ENCODE data around the gene EAF1. TPM values are rescaled to one million over a fixed set of nuclear protein-coding genes. Genes with fewer than 3 reads are reported as not detected.
"Not testable (repeated sequence)": the region's sequence is repeated elsewhere in the genome, so short reads cannot be mapped to it uniquely, and the experiment has no call there.

The EAF1 gene
- total and polyA plus RNA-seq, 9 donors = 7.2 to 17.4 (median 14.0) TPM

DNA sequence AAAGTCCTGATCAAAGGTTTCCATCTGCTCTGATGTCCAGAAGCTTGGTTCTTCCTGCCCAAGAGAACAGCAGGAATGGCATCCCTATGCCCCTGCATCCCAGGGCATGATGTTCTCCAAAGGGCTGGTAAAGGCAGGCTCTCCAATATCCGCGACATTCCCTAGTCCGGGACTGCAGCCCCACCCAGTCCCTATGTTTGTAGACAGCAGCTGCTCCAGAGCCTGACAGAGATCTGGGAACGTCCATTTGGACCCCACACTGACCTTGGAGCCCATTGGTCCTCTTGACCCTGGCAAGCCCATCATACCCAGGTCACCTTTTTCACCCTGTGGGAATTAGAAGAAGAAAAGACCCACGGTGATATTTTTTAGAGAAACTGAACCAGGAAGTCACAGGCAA is 47.8 kb downstream of the EAF1 start:
- Histone ChIP-seq H3K4me3 (ENCODE audit: low read length) (no peak overlapping the region), H3K27ac (ENCODE audit: low read length) (no peak overlapping the region), H3K4me1 (ENCODE audit: control insufficient read depth, insufficient read depth, low read length) (peaks cover 22% of the 10 kb centered on the region), H3K27me3 (ENCODE audit: control insufficient read depth, insufficient read depth, low read length) (no peaks in the 10 kb centered on the region), H3K9me3 (replicated peaks; ENCODE audit: control insufficient read depth, low read depth, low read length) (no peaks in the 10 kb centered on the region), H3K36me3 (ENCODE audit: control insufficient read depth, insufficient read depth, low read length) (peaks cover 6% of the 10 kb centered on the region)
- WGBS (ENCODE audit: insufficient coverage) = 54% methylated on average over 3 of the region's 5 CpGs
- DNase-seq = no peak

DNA sequence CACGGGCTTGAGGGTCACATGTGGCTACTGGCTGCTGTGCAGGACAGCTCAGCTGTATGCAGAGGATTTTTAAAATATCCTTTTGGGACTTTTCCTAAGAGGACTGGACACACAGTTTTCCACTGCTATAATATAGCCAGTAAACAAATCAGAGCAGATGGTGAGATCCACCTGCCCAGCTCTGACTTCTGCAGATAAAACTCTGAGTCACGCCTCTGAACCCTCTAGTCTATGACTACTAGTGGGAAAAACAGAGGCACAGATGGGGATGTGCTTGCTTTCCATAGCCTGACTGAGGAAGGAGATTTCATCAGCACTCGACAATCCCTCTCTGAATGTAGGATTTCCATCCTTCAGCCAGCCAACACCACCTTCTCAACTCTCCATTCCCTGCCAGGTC is 49.0 kb downstream of the EAF1 start:
- H3K27ac ChIP-seq (ENCODE audit: low read length) = peak overlapping the region; percentile 42

DNA sequence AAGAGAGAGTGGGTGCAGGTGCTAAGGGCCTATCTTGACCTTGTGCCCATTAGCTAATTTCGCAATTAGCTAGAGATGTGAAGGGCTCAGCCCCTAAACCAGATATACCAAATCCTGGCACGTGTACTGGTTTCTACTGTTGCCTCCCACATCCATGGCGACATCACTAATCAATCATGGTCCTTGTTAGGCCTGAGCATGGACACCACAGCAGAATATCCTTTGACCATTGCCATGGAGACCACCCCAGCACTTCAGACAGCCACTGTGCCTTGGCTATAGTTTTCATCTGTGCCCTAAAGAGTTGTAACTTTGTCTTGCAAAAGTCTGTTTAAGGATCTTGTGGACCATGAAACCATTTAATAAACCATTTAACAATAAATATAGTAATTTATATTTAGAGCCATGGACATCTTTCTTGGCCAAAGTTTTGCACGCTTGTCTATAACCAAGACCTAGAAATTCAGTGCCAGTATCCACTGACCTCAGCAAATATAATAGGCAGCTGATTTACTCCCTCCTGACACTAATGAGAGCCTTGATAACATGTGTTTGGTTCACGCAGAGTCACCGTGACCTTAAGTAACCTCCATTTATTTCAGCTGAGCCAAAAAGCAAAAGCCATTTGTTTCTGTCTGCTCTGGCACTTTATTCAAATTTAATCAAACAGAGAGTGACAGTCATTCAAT is 50.7 kb downstream of the EAF1 start:
- Histone ChIP-seq H3K9me3 (replicated peaks; ENCODE audit: control insufficient read depth, low read depth, low read length) (no peaks in the 10 kb centered on the region), H3K4me3 (ENCODE audit: low read length) (no peak overlapping the region), H3K27me3 (ENCODE audit: control insufficient read depth, insufficient read depth, low read length) (no peaks in the 10 kb centered on the region), H3K36me3 (ENCODE audit: control insufficient read depth, insufficient read depth, low read length) (peaks cover 3% of the 10 kb centered on the region), H3K27ac (ENCODE audit: low read length) (no peak overlapping the region), H3K4me1 (ENCODE audit: control insufficient read depth, insufficient read depth, low read length) (peaks cover 22% of the 10 kb centered on the region)
- peak; percentile 28 for DNase-seq
- WGBS (ENCODE audit: insufficient coverage) = 58% methylated on average over 4 of the region's 6 CpGs

More for the DNA sequence above, 49.0 kb downstream of the EAF1 start:
- H3K9me3 ChIP-seq (replicated peaks; ENCODE audit: control insufficient read depth, low read depth, low read length) = no peaks in the 10 kb centered on the region
- no CpG with 5 or more reads among the region's 3 CpGs for WGBS (ENCODE audit: insufficient coverage)
- H3K4me1 ChIP-seq (ENCODE audit: control insufficient read depth, insufficient read depth, low read length) = peaks cover 22% of the 10 kb centered on the region
- DNase-seq = peak; percentile 87
- no peaks in the 10 kb centered on the region for H3K27me3 ChIP-seq (ENCODE audit: control insufficient read depth, insufficient read depth, low read length)
- H3K36me3 ChIP-seq (ENCODE audit: control insufficient read depth, insufficient read depth, low read length) = peaks cover 3% of the 10 kb centered on the region
- H3K4me3 ChIP-seq (ENCODE audit: low read length) = no peak overlapping the region

DNA sequence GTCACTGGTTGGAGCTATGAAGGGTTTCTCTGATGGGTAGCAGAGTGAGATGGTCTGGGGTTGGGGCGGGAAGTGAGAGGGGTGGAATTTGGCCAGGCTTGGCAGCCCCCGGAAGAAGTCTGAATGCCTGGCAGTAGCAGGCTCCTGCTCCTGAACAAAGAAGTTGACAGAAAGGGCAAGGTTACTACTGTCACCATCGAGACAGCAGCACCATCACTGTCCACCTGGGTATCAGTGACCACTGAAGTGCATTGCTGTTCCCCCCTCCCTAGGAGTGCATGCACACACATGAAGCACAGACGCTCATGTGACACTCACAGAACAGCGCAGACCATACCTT is 51.2 kb downstream of the EAF1 start:
- H3K27me3 ChIP-seq (ENCODE audit: control insufficient read depth, insufficient read depth, low read length) = no peaks in the 10 kb centered on the region
- H3K27ac ChIP-seq (ENCODE audit: low read length) = no peak overlapping the region
- H3K4me1 ChIP-seq (ENCODE audit: control insufficient read depth, insufficient read depth, low read length) = peaks cover 22% of the 10 kb centered on the region
- H3K36me3 ChIP-seq (ENCODE audit: control insufficient read depth, insufficient read depth, low read length) = peaks cover 3% of the 10 kb centered on the region
- H3K9me3 ChIP-seq (replicated peaks; ENCODE audit: control insufficient read depth, low read depth, low read length) = no peaks in the 10 kb centered on the region
- DNase-seq = no peak
- no peak overlapping the region for H3K4me3 ChIP-seq (ENCODE audit: low read length)
- WGBS (ENCODE audit: insufficient coverage) = 74% methylated on average over 2 of the region's 5 CpGs

DNA sequence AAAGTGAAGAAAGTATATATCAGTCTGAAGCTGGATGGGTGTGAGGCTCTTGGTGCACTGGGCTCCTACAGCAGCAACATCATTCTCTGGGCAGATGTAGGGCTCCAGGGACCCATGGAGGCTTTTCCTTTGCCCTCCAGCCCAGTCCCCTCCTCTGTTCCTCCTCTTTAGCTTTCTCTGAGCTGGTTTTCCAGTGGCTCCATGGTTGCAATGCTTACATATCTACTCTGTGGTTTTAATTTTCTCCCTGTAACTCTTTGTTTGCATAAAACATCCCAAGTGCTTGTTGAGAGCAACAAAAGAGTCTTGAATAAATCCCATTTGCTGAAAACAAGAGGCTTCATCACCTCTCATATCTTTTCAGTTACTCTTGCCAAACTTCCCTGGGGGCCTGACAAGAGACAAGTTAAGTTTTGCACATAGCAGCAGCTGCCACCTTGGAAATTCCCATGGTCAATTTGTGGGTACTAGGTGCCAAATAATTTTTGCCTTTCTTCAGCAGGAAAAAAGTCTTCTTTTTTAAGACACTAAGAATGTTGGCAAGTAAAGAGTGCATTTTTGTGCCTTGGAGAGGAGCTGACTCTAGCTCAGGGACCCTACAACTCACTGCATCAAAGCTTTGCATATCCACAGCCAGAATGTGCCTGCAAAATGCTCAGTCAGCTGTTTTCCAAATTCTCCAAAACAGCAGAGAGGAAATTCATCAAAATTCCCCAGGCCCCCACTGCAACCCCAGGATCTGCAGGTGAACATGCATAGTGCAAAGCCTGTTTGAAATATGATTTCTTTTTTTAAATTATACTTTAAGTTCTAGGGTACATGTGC is 52.2 kb downstream of the EAF1 start:
- no peak for DNase-seq
- no peaks in the 10 kb centered on the region for H3K9me3 ChIP-seq (replicated peaks; ENCODE audit: control insufficient read depth, low read depth, low read length)
- no peak overlapping the region for H3K4me3 ChIP-seq (ENCODE audit: low read length)
- H3K27me3 ChIP-seq (ENCODE audit: control insufficient read depth, insufficient read depth, low read length) = no peaks in the 10 kb centered on the region
- H3K36me3 ChIP-seq (ENCODE audit: control insufficient read depth, insufficient read depth, low read length) = peaks cover under 1% of the 10 kb centered on the region
- H3K27ac ChIP-seq (ENCODE audit: low read length) = no peak overlapping the region
- H3K4me1 ChIP-seq (ENCODE audit: control insufficient read depth, insufficient read depth, low read length) = peaks cover 22% of the 10 kb centered on the region

DNA sequence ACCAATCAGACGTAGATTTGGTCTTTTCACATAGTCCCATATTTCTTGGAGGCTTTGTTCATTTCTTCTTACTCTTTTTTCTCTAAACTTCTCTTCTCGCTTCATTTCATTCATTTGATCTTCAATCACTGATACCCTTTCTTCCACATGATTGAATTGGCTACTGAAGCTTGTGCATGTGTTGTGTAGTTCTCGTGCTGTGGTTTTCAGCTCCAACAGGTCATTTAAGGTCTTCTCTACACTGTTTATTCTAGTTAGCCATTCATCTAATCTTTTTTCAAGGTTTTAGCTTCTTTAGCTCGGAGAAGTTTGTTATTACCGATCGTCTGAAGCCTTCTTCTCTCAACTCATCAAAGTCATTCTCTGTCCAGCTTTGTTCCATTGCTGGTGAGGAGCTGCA is 57.2 kb downstream of the EAF1 start:
- H3K4me3 ChIP-seq (ENCODE audit: low read length); H3K4me1 ChIP-seq (ENCODE audit: control insufficient read depth, insufficient read depth, low read length); H3K27me3 ChIP-seq (ENCODE audit: control insufficient read depth, insufficient read depth, low read length); H3K27ac ChIP-seq (ENCODE audit: low read length); H3K9me3 ChIP-seq (replicated peaks; ENCODE audit: control insufficient read depth, low read depth, low read length); DNase-seq: not testable (repeated sequence)
- WGBS (ENCODE audit: insufficient coverage) = no CpG with 5 or more reads among the region's 6 CpGs
- peaks cover 20% of the 10 kb centered on the region for H3K36me3 ChIP-seq (ENCODE audit: control insufficient read depth, insufficient read depth, low read length)

DNA sequence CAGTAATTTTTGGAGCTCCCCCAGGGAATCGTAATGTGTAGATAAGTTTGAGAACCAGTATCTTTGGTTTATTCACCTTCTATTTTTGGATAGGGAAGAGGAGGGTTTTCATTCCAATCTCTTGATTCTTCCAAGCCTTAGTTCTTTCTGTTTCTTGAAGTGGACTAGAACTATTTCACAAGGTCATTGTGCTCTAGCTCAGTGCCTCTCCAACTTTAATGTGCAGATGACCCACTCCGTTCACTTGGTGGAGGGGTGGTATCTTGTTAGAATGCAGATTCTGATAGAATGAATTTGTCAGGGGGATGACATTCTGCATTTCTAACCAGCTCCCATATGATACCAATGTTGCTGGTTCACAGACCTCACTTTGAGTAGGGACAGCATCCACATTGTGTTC is 58.6 kb downstream of the EAF1 start:
- no CpG with 5 or more reads among the region's 2 CpGs for WGBS (ENCODE audit: insufficient coverage)
- no peak overlapping the region for H3K4me3 ChIP-seq (ENCODE audit: low read length)
- H3K36me3 ChIP-seq (ENCODE audit: control insufficient read depth, insufficient read depth, low read length) = peaks cover 20% of the 10 kb centered on the region
- H3K27ac ChIP-seq (ENCODE audit: low read length) = no peak overlapping the region
- no peak for DNase-seq
- no peaks in the 10 kb centered on the region for H3K9me3 ChIP-seq (replicated peaks; ENCODE audit: control insufficient read depth, low read depth, low read length)
- H3K27me3 ChIP-seq (ENCODE audit: control insufficient read depth, insufficient read depth, low read length) = no peaks in the 10 kb centered on the region
- no peaks in the 10 kb centered on the region for H3K4me1 ChIP-seq (ENCODE audit: control insufficient read depth, insufficient read depth, low read length)

DNA sequence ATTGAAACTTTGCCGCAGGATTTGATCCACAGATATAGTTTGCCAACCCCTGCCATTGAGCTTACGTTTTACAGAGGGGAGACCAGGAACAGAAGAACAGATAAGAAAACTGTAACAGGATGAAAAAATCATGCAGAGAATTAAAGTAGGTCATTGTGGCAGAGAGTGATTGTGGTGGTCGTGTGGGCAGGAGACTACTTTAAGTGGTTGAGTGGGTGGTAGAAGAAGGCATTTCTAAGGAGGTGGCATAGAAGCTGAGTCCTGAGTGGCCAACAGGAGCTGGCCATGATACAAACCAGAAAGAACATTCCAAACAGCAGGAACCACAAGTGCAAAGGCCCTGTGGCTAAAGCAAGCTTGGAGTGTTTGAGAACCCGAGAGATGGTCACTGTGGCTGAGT is 59.6 kb downstream of the EAF1 start:
- Histone ChIP-seq H3K27ac (ENCODE audit: low read length) (no peak overlapping the region), H3K4me3 (ENCODE audit: low read length) (no peak overlapping the region), H3K36me3 (ENCODE audit: control insufficient read depth, insufficient read depth, low read length) (peaks cover 20% of the 10 kb centered on the region), H3K9me3 (replicated peaks; ENCODE audit: control insufficient read depth, low read depth, low read length) (no peaks in the 10 kb centered on the region), H3K4me1 (ENCODE audit: control insufficient read depth, insufficient read depth, low read length) (no peaks in the 10 kb centered on the region), H3K27me3 (ENCODE audit: control insufficient read depth, insufficient read depth, low read length) (no peaks in the 10 kb centered on the region)
- WGBS (ENCODE audit: insufficient coverage) = 96% methylated on average over 4 of the region's 4 CpGs
- DNase-seq = no peak

DNA sequence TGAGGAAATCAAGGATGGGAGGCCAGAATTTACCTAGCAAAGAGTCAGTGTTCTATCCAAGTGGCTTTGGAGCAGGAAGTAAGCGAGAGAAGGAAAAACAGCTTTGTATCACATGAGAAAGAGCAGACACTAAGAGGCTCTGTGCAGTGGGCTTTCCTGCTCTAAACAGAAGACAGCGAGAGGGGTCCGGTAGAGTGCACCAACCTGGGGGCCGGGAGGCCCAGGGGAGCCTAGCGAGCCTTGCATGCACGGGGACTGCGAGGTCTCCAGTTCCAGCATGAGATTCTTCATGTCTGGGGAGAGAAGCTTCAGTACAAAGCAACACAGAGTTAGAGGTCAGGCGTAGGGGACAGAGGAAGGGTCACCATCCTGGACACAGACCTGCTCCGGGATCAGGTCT is 60.6 kb downstream of the EAF1 start:
- no peak overlapping the region for H3K27ac ChIP-seq (ENCODE audit: low read length)
- no peaks in the 10 kb centered on the region for H3K4me1 ChIP-seq (ENCODE audit: control insufficient read depth, insufficient read depth, low read length)
- no peaks in the 10 kb centered on the region for H3K9me3 ChIP-seq (replicated peaks; ENCODE audit: control insufficient read depth, low read depth, low read length)
- H3K4me3 ChIP-seq (ENCODE audit: low read length) = no peak overlapping the region
- WGBS (ENCODE audit: insufficient coverage) = 93% methylated on average over 9 of the region's 9 CpGs
- H3K27me3 ChIP-seq (ENCODE audit: control insufficient read depth, insufficient read depth, low read length) = no peaks in the 10 kb centered on the region
- DNase-seq = no peak
- peaks cover 20% of the 10 kb centered on the region for H3K36me3 ChIP-seq (ENCODE audit: control insufficient read depth, insufficient read depth, low read length)

DNA sequence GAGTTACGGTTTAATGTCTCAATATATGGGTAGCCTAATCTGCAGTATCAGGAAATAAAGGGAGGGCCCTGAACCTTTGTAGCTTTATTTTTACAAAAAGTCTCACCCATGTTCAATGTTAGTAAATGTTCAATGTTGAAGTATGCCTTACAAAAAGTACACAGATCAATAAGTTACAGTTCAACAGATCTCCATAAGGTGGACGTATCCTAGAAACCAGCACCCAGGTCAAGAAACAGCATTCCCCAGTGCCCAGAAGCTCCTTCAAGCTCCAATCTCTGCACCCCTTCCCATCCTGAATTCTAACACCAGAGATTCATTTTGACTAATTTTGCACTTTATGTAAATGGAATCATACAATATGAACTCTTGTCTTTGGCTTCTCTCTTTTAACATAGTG is 62.8 kb downstream of the EAF1 start:
- no peak for DNase-seq
- Histone ChIP-seq H3K9me3 (replicated peaks; ENCODE audit: control insufficient read depth, low read depth, low read length) (no peaks in the 10 kb centered on the region), H3K36me3 (ENCODE audit: control insufficient read depth, insufficient read depth, low read length) (peaks cover 20% of the 10 kb centered on the region), H3K27ac (ENCODE audit: low read length) (no peak overlapping the region), H3K27me3 (ENCODE audit: control insufficient read depth, insufficient read depth, low read length) (no peaks in the 10 kb centered on the region), H3K4me1 (ENCODE audit: control insufficient read depth, insufficient read depth, low read length) (peaks cover 12% of the 10 kb centered on the region), H3K4me3 (ENCODE audit: low read length) (no peak overlapping the region)
- 80% methylated on average over 1 of the region's 2 CpGs for WGBS (ENCODE audit: insufficient coverage)

Measured in muscle of leg (tissue), 11 donors.